HepG2 (cell line): ENCODE measurements around the gene ANKHD1. TPM values are rescaled to one million over a fixed set of nuclear protein-coding genes. Genes with fewer than 3 reads are reported as not detected.

ENCODE experiments used
- CREB1 ChIP-seq, 2 experiments: fragments of 450-650 bp in 1 of 2; IDR thresholded peaks; 2 replicates each; pipeline ENCODE4 v1.6.1; 2016 to 2017; ENCODE audit warnings: control low read depth in 1 of 2, mild to moderate bottlenecking in 1 of 2, missing compliant biosample characterization in 1 of 2, missing genetic modification characterization in 1 of 2
- HIC2 ChIP-seq: sonication (generic); formaldehyde crosslinking; IDR thresholded peaks from 2 replicates; pipeline ENCODE4 v1.9.0; 2022; ENCODE audit warnings: low read depth, missing genetic modification reagents
- KLF15 ChIP-seq: sonication (generic); formaldehyde crosslinking; IDR thresholded peaks from 2 replicates; pipeline ENCODE4 v1.8.1; 2023; ENCODE audit warnings: borderline replicate concordance, mild to moderate bottlenecking, inconsistent platforms, missing genetic modification reagents, mixed read lengths
- KLF16 ChIP-seq, 2 experiments: sonication (generic) in 1 of 2; formaldehyde crosslinking in 1 of 2; IDR thresholded peaks; 2 replicates each; pipeline versions ENCODE4 v1.6.1 to v1.8.0; 2016 to 2023; ENCODE audit warnings: missing genetic modification reagents in 2 of 2, missing compliant biosample characterization in 1 of 2
- LCORL ChIP-seq, 2 experiments: fragments of 450-650 bp in 1 of 2; sonication (generic) in 1 of 2; formaldehyde crosslinking in 1 of 2; IDR thresholded peaks; 2 replicates each; pipeline versions ENCODE4 v1.5.0 to v1.6.1; 2017 to 2020; ENCODE audit warnings: antibody characterized with exemption in 1 of 2, missing genetic modification reagents in 1 of 2
- MTA3 ChIP-seq: sonication (generic); formaldehyde crosslinking; IDR thresholded peaks from 2 replicates; pipeline ENCODE4 v1.4.0; 2020; ENCODE audit warnings: missing genetic modification reagents
- NPAS2 ChIP-seq: sonication (generic); formaldehyde crosslinking; IDR thresholded peaks from 2 replicates; pipeline ENCODE4 v1.8.0; 2022; ENCODE audit warnings: mild to moderate bottlenecking, missing genetic modification reagents, borderline replicate concordance
- NR3C1 ChIP-seq: sonication (generic); formaldehyde crosslinking; IDR thresholded peaks from 2 replicates; pipeline ENCODE4 v1.4.0; 2020; ENCODE audit warnings: missing genetic modification reagents
- RELA ChIP-seq: sonication (generic); formaldehyde crosslinking; IDR thresholded peaks from 2 replicates; pipeline ENCODE4 v1.4.0; 2020; ENCODE audit warnings: missing genetic modification reagents
- RNF2 ChIP-seq: fragments of 450-650 bp; conservative IDR thresholded peaks from 2 replicates; pipeline ENCODE4 v1.6.1; 2016; ENCODE audit warnings: low read depth
- SKIL ChIP-seq: sonication (generic); formaldehyde crosslinking; IDR thresholded peaks from 2 replicates; pipeline ENCODE4 v1.8.0; 2022; ENCODE audit warnings: missing genetic modification reagents, mild to moderate bottlenecking, moderate library complexity, borderline replicate concordance
- TGIF2 ChIP-seq: IDR thresholded peaks from 2 replicates; pipeline ENCODE4 v1.6.1; 2016; ENCODE audit warnings: control low read depth, missing compliant biosample characterization
- ZBTB7B ChIP-seq: sonication (generic); formaldehyde crosslinking; IDR thresholded peaks from 2 replicates; pipeline ENCODE4 v1.4.0; 2020; ENCODE audit warnings: missing genetic modification reagents
- ZFP36L2 ChIP-seq: sonication (generic); formaldehyde crosslinking; IDR thresholded peaks from 2 replicates; pipeline ENCODE4 v1.4.0; 2020; ENCODE audit warnings: missing genetic modification reagents
- ZNF317 ChIP-seq: sonication (generic); formaldehyde crosslinking; IDR thresholded peaks from 2 replicates; pipeline ENCODE4 v1.5.0; 2020; ENCODE audit warnings: mild to moderate bottlenecking, missing genetic modification reagents
- ZNF501 ChIP-seq: sonication (generic); formaldehyde crosslinking; IDR thresholded peaks from 2 replicates; pipeline ENCODE4 v1.5.1; 2020; ENCODE audit warnings: mild to moderate bottlenecking, moderate library complexity, missing genetic modification reagents
- ZNF512B ChIP-seq: sonication (generic); formaldehyde crosslinking; IDR thresholded peaks from 2 replicates; pipeline ENCODE4 v1.5.1; 2020; ENCODE audit warnings: missing genetic modification reagents, mild to moderate bottlenecking, borderline replicate concordance
- ZNF513 ChIP-seq: sonication (generic); formaldehyde crosslinking; conservative IDR thresholded peaks from 2 replicates; pipeline ENCODE4 v1.5.0; 2020; ENCODE audit warnings: missing genetic modification reagents
- ZNF703 ChIP-seq: sonication (generic); formaldehyde crosslinking; IDR thresholded peaks from 2 replicates; pipeline ENCODE4 v1.5.1; 2020; ENCODE audit warnings: missing genetic modification reagents, mild to moderate bottlenecking, moderate library complexity, borderline replicate concordance
- ZNF766 ChIP-seq: sonication (generic); formaldehyde crosslinking; IDR thresholded peaks from 2 replicates; pipeline ENCODE4 v1.5.0; 2020; ENCODE audit warnings: missing genetic modification reagents, borderline replicate concordance
- ZNF772 ChIP-seq: sonication (generic); formaldehyde crosslinking; IDR thresholded peaks from 2 replicates; pipeline ENCODE4 v1.5.0; 2020; ENCODE audit warnings: mild to moderate bottlenecking, missing genetic modification reagents
- polyA plus RNA-seq, 8 experiments: library from polyadenylated mRNA; depleted of rRNA in 3 of 8; stranded (reverse) in 7 of 8; unstranded in 1 of 8; fragments of >200 nt; fragmentation: Illumina TruSeq in 4 of 8; extraction: Trizol in 4 of 8; gene quantifications; 2 replicates each; pipeline versions ENCODE4 v1.2.1 to v1.2.3, GENCODE V29; 2011 to 2016; ENCODE audit warnings: low read depth in 4 of 8, missing spikeins in 1 of 8, mixed read lengths in 1 of 8; ENCODE audit not compliant: insufficient read depth in 1 of 8
- total RNA-seq, 5 experiments: library from RNA; depleted of rRNA; stranded (reverse); fragments of >200 nt; fragmentation: Illumina TruSeq; extraction: Trizol; gene quantifications; 2 replicates each; pipeline ENCODE4 v1.2.3, GENCODE V29; 2016; ENCODE audit warnings: low read depth in 1 of 5

The ANKHD1 gene
- total and polyA plus RNA-seq, 2 of the 13 experiments (the other 11 are each of a cell fraction or from before 2014, with no cell fraction given) = 69.9 to 82.0 TPM

- TF ChIP-seq HIC2 (CRISPR knock-in tag) (no peak), ZNF772 (CRISPR knock-in tag) (peak; percentile 39; the same call in 1 of the 2 replicates), KLF15 (CRISPR knock-in tag) (no peak), ZBTB7B (no peak), ZNF513 (no peak), RELA (CRISPR knock-in tag) (no peak), LCORL (IDR thresholded peaks at IDR 0.05) (no peak), LCORL (CRISPR knock-in tag; IDR thresholded peaks at IDR 0.05) (no peak; the same call in 1 of the 2 replicates), MTA3 (CRISPR knock-in tag) (no peak), ZNF703 (CRISPR knock-in tag) (no peak), ZNF512B (CRISPR knock-in tag) (no peak), KLF16 (CRISPR knock-in tag; IDR thresholded peaks at IDR 0.05) (peak in 1 of 2 experiments; percentile 67; a peak in 1 of 4 replicates), ZFP36L2 (no peak), ZNF766 (no peak), ZNF317 (CRISPR knock-in tag) (0 out of 2 replicates have a peak, but pooled peaks have one; percentile 32), NPAS2 (no peak), CREB1 (IDR thresholded peaks at IDR 0.05) (no peak), CREB1 (CRISPR knock-in tag; IDR thresholded peaks at IDR 0.05) (no peak), NR3C1 (CRISPR knock-in tag) (no peak), TGIF2 (CRISPR knock-in tag) (0 out of 2 replicates have a peak, but pooled peaks have one; percentile 20), RNF2 (no peak), SKIL (CRISPR knock-in tag) (peak; percentile 66; the same call in 1 of the 2 replicates), ZNF501 (CRISPR knock-in tag) (peak; percentile 57; the same call in 1 of the 2 replicates)
These were observed 38.6 kb upstream of the ANKHD1 start (continued) for GRCh38 chr5:140362875-140363630.
